Mononuclear cell (primary cell): ENCODE data around the gene PTCSC3. TPM values are rescaled to one million over a fixed set of nuclear protein-coding genes. Genes with fewer than 3 reads are reported as not detected.

Source experiments
- H3K27me3 ChIP-seq: 2 replicates; pipeline ENCODE4 v1.6.0; 2011; ENCODE audit warnings: low read length, control low read depth; ENCODE audit not compliant: insufficient read depth
- H3K4me1 ChIP-seq: 2 replicates; pipeline ENCODE4 v1.5.1; 2011; ENCODE audit warnings: mild to moderate bottlenecking, low read length, control low read depth; ENCODE audit not compliant: insufficient read depth
- H3K4me3 ChIP-seq: 2 replicates; pipeline ENCODE4 v1.5.1; 2011; ENCODE audit warnings: mild to moderate bottlenecking, low read length, moderate library complexity
- H3K9me3 ChIP-seq: 2 replicates; pipeline ENCODE4 v1.5.1; 2011; ENCODE audit warnings: low read depth, mild to moderate bottlenecking, control low read depth, low read length
- total RNA-seq: library from RNA; depleted of rRNA; stranded (reverse); fragments of >200 nt; gene quantifications from one replicate; pipeline ENCODE4 v1.2.3, GENCODE V29; 2012

Gene PTCSC3
- total RNA-seq, 1 donor = not detected

GRCh38 chr14:36204461-36205073, 28.0 kb upstream of the PTCSC3 start:
- no peaks in the 10 kb centered on the region for H3K9me3 ChIP-seq
- no peaks in the 10 kb centered on the region for H3K4me1 ChIP-seq
- H3K4me3 ChIP-seq = no peak overlapping the region
- H3K27me3 ChIP-seq = peaks cover 6% of the 10 kb centered on the region

- Histone ChIP-seq H3K9me3 (no peaks in the 10 kb centered on the region), H3K27me3 (peaks cover 6% of the 10 kb centered on the region), H3K4me3 (no peak overlapping the region), H3K4me1 (no peaks in the 10 kb centered on the region)
Observed at GRCh38 chr14:36198378-36198777, 21.9 kb upstream of the PTCSC3 start.

- Histone ChIP-seq H3K4me3 (no peak overlapping the region), H3K9me3 (no peaks in the 10 kb centered on the region), H3K4me1 (no peaks in the 10 kb centered on the region), H3K27me3 (no peaks in the 10 kb centered on the region)
Observed at GRCh38 chr14:36194663-36195062, 18.1 kb upstream of the PTCSC3 start.

GRCh38 chr14:36192530-36192929, 16.0 kb upstream of the PTCSC3 start:
- Histone ChIP-seq H3K4me3 (no peak overlapping the region), H3K4me1 (no peaks in the 10 kb centered on the region), H3K27me3 (no peaks in the 10 kb centered on the region), H3K9me3 (no peaks in the 10 kb centered on the region)

GRCh38 chr14:36183402-36183801, 6.9 kb upstream of the PTCSC3 start:
- no peaks in the 10 kb centered on the region for H3K9me3 ChIP-seq
- no peaks in the 10 kb centered on the region for H3K27me3 ChIP-seq
- H3K4me1 ChIP-seq = no peaks in the 10 kb centered on the region
- H3K4me3 ChIP-seq = no peak overlapping the region

- H3K27me3 ChIP-seq = no peaks in the 10 kb centered on the region
- no peaks in the 10 kb centered on the region for H3K9me3 ChIP-seq
- H3K4me3 ChIP-seq = no peak overlapping the region
- no peaks in the 10 kb centered on the region for H3K4me1 ChIP-seq
Observed at GRCh38 chr14:36181417-36181816, 4.9 kb upstream of the PTCSC3 start.

GRCh38 chr14:36177489-36177888, 967 bp upstream of the PTCSC3 start:
- Histone ChIP-seq H3K4me3 (no peak overlapping the region), H3K4me1 (no peaks in the 10 kb centered on the region), H3K27me3 (no peaks in the 10 kb centered on the region), H3K9me3 (no peaks in the 10 kb centered on the region)

- no peaks in the 10 kb centered on the region for H3K27me3 ChIP-seq
- H3K4me1 ChIP-seq = no peaks in the 10 kb centered on the region
Observed at GRCh38 chr14:36174767-36175424, 1.6 kb downstream of the PTCSC3 start.

GRCh38 chr14:36173161-36173560, 3.4 kb downstream of the PTCSC3 start:
- Histone ChIP-seq H3K27me3 (no peaks in the 10 kb centered on the region), H3K4me1 (no peaks in the 10 kb centered on the region), H3K4me3 (no peak overlapping the region), H3K9me3 (no peaks in the 10 kb centered on the region)

More at GRCh38 chr14:36174767-36175424, 1.6 kb downstream of the PTCSC3 start:
- H3K4me3 ChIP-seq = no peak overlapping the region
- no peaks in the 10 kb centered on the region for H3K9me3 ChIP-seq

GRCh38 chr14:36171607-36172006, 4.9 kb downstream of the PTCSC3 start:
- Histone ChIP-seq H3K27me3 (no peaks in the 10 kb centered on the region), H3K4me3 (no peak overlapping the region), H3K9me3 (no peaks in the 10 kb centered on the region), H3K4me1 (no peaks in the 10 kb centered on the region)

GRCh38 chr14:36167431-36167830, 9.1 kb downstream of the PTCSC3 start:
- Histone ChIP-seq H3K4me1 (no peaks in the 10 kb centered on the region), H3K9me3 (no peaks in the 10 kb centered on the region), H3K27me3 (no peaks in the 10 kb centered on the region), H3K4me3 (no peak overlapping the region)

GRCh38 chr14:36163451-36163850, 13.1 kb downstream of the PTCSC3 start:
- H3K4me3 ChIP-seq = no peak overlapping the region
- no peaks in the 10 kb centered on the region for H3K27me3 ChIP-seq
- no peaks in the 10 kb centered on the region for H3K4me1 ChIP-seq
- H3K9me3 ChIP-seq = no peaks in the 10 kb centered on the region

- H3K27me3 ChIP-seq = no peaks in the 10 kb centered on the region
- no peaks in the 10 kb centered on the region for H3K9me3 ChIP-seq
- H3K4me1 ChIP-seq = no peaks in the 10 kb centered on the region
- H3K4me3 ChIP-seq = no peak overlapping the region
Observed at GRCh38 chr14:36162267-36162666, 14.3 kb downstream of the PTCSC3 start.

GRCh38 chr14:36161776-36162175, 14.7 kb downstream of the PTCSC3 start:
- Histone ChIP-seq H3K4me3 (no peak overlapping the region), H3K9me3 (no peaks in the 10 kb centered on the region), H3K27me3 (no peaks in the 10 kb centered on the region), H3K4me1 (no peaks in the 10 kb centered on the region)

GRCh38 chr14:36151335-36151734, 25.2 kb downstream of the PTCSC3 start:
- H3K9me3 ChIP-seq = peaks cover 5% of the 10 kb centered on the region
- no peaks in the 10 kb centered on the region for H3K27me3 ChIP-seq
- H3K4me1 ChIP-seq = no peaks in the 10 kb centered on the region
- H3K4me3 ChIP-seq = no peak overlapping the region

- Histone ChIP-seq H3K27me3 (no peaks in the 10 kb centered on the region), H3K9me3 (no peaks in the 10 kb centered on the region), H3K4me3 (no peak overlapping the region), H3K4me1 (no peaks in the 10 kb centered on the region)
Observed at GRCh38 chr14:36134038-36134437, 42.5 kb downstream of the PTCSC3 start.
